PC-3 (cell line): ENCODE data around the gene PPA1. TPM values are rescaled to one million over a fixed set of nuclear protein-coding genes. Genes with fewer than 3 reads are reported as not detected.

Experiments used
- ATAC-seq: fragments of 200-7000 bp; cut with Tn5 transposase; 2 replicates; pipeline ENCODE4 v1.9.1; 2020; ENCODE audit warnings: mild to moderate bottlenecking, moderate library complexity
- BruUV-seq: library from RNA; stranded (reverse); fragments of 400-500 nt; replicated peaks from 2 replicates; lab custom pipeline; 2021; lab: Mats Ljungman, UMichigan
- CTCF ChIA-PET: fragments of 300-600 bp; sonication (Branson Sonifier 250); formaldehyde crosslinking; loops from one replicate; lab custom pipeline; 2022; ENCODE audit warnings: antibody characterized with exemption; lab: Charles Lee
- POLR2A ChIA-PET: fragments of 300-600 bp; sonication (Branson Sonifier 250); formaldehyde crosslinking; loops from one replicate; lab custom pipeline; 2022; ENCODE audit warnings: antibody characterized with exemption; ENCODE audit not compliant: unreplicated experiment; lab: Charles Lee
- DNase-seq: peaks from one replicate; pipeline ENCODE4 v3.0.0-alpha.2; 2015
- H2AFZ ChIP-seq: fragments of 300-600 bp; sonication (generic); 2 replicates; pipeline ENCODE4 v1.6.0; 2016; ENCODE audit warnings: antibody characterized with exemption, low read length
- H3F3A ChIP-seq: fragments of 300-600 bp; sonication (generic); one replicate; pipeline ENCODE4 v1.6.0; 2017; ENCODE audit warnings: antibody characterized with exemption, low read length, control low read depth, mild to moderate bottlenecking; ENCODE audit not compliant: unreplicated experiment
- H3K27ac ChIP-seq: fragments of 300-600 bp; sonication (generic); 2 replicates; pipeline ENCODE4 v1.5.1; 2016; ENCODE audit warnings: mild to moderate bottlenecking, low read length
- H3K27me3 ChIP-seq: fragments of 300-600 bp; sonication (generic); 2 replicates; pipeline ENCODE4 v1.6.1; 2016; ENCODE audit warnings: low read length, mixed read lengths
- H3K36me3 ChIP-seq: fragments of 300-600 bp; sonication (generic); 2 replicates; pipeline ENCODE4 v1.6.1; 2016; ENCODE audit warnings: low read depth, mixed run types, low read length, mixed read lengths
- H3K4me1 ChIP-seq: fragments of 300-600 bp; sonication (generic); 2 replicates; pipeline ENCODE4 v1.5.1; 2016; ENCODE audit warnings: low read length; ENCODE audit not compliant: insufficient read depth
- H3K4me2 ChIP-seq: fragments of 300-600 bp; sonication (generic); 2 replicates; pipeline ENCODE4 v1.6.0; 2016; ENCODE audit warnings: low read length
- H3K4me3 ChIP-seq: fragments of 300-600 bp; sonication (generic); 2 replicates; pipeline ENCODE4 v1.5.1; 2016; ENCODE audit warnings: mild to moderate bottlenecking, low read length, mixed read lengths
- H3K79me2 ChIP-seq: fragments of 300-600 bp; sonication (generic); 2 replicates; pipeline ENCODE4 v1.6.1; 2017; ENCODE audit warnings: low read length, mixed read lengths
- H3K9ac ChIP-seq: fragments of 300-600 bp; sonication (generic); 2 replicates; pipeline ENCODE4 v1.6.0; 2016; ENCODE audit warnings: mild to moderate bottlenecking, low read length
- H3K9me2 ChIP-seq: fragments of 300-600 bp; sonication (generic); replicated peaks from 2 replicates; pipeline ENCODE4 v1.6.1; 2016; ENCODE audit warnings: mixed run types, low read length, mixed read lengths
- H3K9me3 ChIP-seq: fragments of 300-600 bp; sonication (generic); 2 replicates; pipeline ENCODE4 v1.6.1; 2016; ENCODE audit warnings: low read length, mixed read lengths
- H4K20me1 ChIP-seq: fragments of 300-600 bp; sonication (generic); 2 replicates; pipeline ENCODE4 v1.6.1; 2016; ENCODE audit warnings: low read length, mixed read lengths
- CTCF ChIP-seq: fragments of 300-600 bp; sonication (generic); conservative IDR thresholded peaks from 2 replicates; pipeline ENCODE4 v1.5.1; 2017; ENCODE audit warnings: antibody characterized with exemption, low read depth, mild to moderate bottlenecking, low read length
- EZH2 ChIP-seq: fragments of 300-600 bp; sonication (generic); IDR thresholded peaks from one replicate; pipeline ENCODE4 v1.6.1; 2017; ENCODE audit warnings: antibody characterized with exemption, mild to moderate bottlenecking, low read length; ENCODE audit not compliant: unreplicated experiment
- EZH2phosphoT487 ChIP-seq: fragments of 300-600 bp; sonication (generic); IDR thresholded peaks from 2 replicates; pipeline ENCODE4 v1.6.1; 2018; ENCODE audit warnings: mild to moderate bottlenecking, antibody characterized with exemption, low read length, borderline replicate concordance
- intact Hi-C: fragments of 100-400 bp; cut with micrococcal nuclease; formaldehyde crosslinking; loops from 2 replicates; pipeline ENCODE4 v1.9.0; 2023
- total RNA-seq: library from RNA; depleted of rRNA; stranded (reverse); fragments of >200 nt; gene quantifications from 2 replicates; pipeline ENCODE4 v1.2.3, GENCODE V29; 2014

PPA1 gene
- total RNA-seq, 1 experiment from 2014 or later, result 440 TPM

- no peak overlapping the region for H3K4me3 ChIP-seq
- no peak overlapping the region for H3K9ac ChIP-seq
- no peak overlapping the region for H3K4me2 ChIP-seq
- peaks cover 19% of the 10 kb centered on the region for H4K20me1 ChIP-seq
- H3K9me2 ChIP-seq, result no peaks in the 10 kb centered on the region
- peaks cover 33% of the 10 kb centered on the region for H3K79me2 ChIP-seq
- no peak overlapping the region for H2AFZ ChIP-seq
- TF ChIP-seq CTCF, result no peak
- no peak for TF ChIP-seq EZH2phosphoT487
- TF ChIP-seq EZH2, result no peak
- BruUV-seq, result no TSS peak
- no peaks in the 10 kb centered on the region; the same call in 1 of the 2 replicates for H3K36me3 ChIP-seq
- H3K27ac ChIP-seq, result no peak overlapping the region
- ATAC-seq (no peak), DNase-seq (no peak)
- POLR2A ChIA-PET, result no interaction called here
- no peaks in the 10 kb centered on the region for H3K9me3 ChIP-seq
- H3F3A ChIP-seq, result no peaks in the 10 kb centered on the region
- H3K4me1 ChIP-seq, result peaks cover 15% of the 10 kb centered on the region
- CTCF ChIA-PET, result no interaction called here
- H3K27me3 ChIP-seq, result no peaks in the 10 kb centered on the region
- intact Hi-C loops, result no loop called here
Measured at GRCh38 chr10:70234668-70235447, 1.6 kb upstream of the PPA1 start.

GRCh38 chr10:70233939-70234300 is 691 bp upstream of the PPA1 start:
- Histone ChIP-seq H2AFZ (peak overlapping the region; percentile 90), H3K27me3 (no peaks in the 10 kb centered on the region), H4K20me1 (peaks cover 26% of the 10 kb centered on the region), H3K4me3 (peak overlapping the region; percentile 91), H3K9me2 (no peaks in the 10 kb centered on the region), H3F3A (no peaks in the 10 kb centered on the region), H3K36me3 (peaks cover 9% of the 10 kb centered on the region), H3K79me2 (peaks cover 43% of the 10 kb centered on the region), H3K9ac (peak overlapping the region; percentile 97), H3K9me3 (no peaks in the 10 kb centered on the region), H3K4me1 (peaks cover 23% of the 10 kb centered on the region), H3K4me2 (peak overlapping the region; percentile 90), H3K27ac (peak overlapping the region; percentile 58)
- no TSS peak for BruUV-seq
- ChIA-PET CTCF (interaction anchor here (0.6 to 2.8 kb wide), 6 partner anchors 12 to 154 kb away, joined by 3 to 25 read pairs (median 4); no protein-coding TSS in a partner anchor), POLR2A (interaction anchor here (1.1 kb wide), 1 partner anchor 63 kb away, joined by 28 read pairs; the partner anchor contains the start of gene SAR1A)
- intact Hi-C loops, result loop anchor here (1.0 to 2.0 kb wide), 4 partner anchors 33 to 148 kb away; partner anchors contain the start of genes LRRC20 and SAR1A
- ATAC-seq (no peak), DNase-seq (no peak)
- no peak for TF ChIP-seq CTCF
- TF ChIP-seq EZH2phosphoT487, result no peak
- TF ChIP-seq EZH2, result no peak

GRCh38 chr10:70232859-70233108 is 445 bp downstream of the PPA1 start:
- intact Hi-C loops, result loop anchor here (1.0 to 2.0 kb wide), 6 partner anchors 10 to 150 kb away; partner anchors contain the start of genes LRRC20 and SAR1A
- Histone ChIP-seq H3K79me2 (peaks cover 54% of the 10 kb centered on the region), H2AFZ (peak overlapping the region; percentile 51), H3K27ac (peak overlapping the region; percentile 75), H3K9ac (peak overlapping the region; percentile 97), H3K27me3 (no peaks in the 10 kb centered on the region), H3F3A (no peaks in the 10 kb centered on the region), H3K4me2 (peak overlapping the region; percentile 90), H3K9me3 (no peaks in the 10 kb centered on the region), H4K20me1 (peaks cover 38% of the 10 kb centered on the region), H3K4me3 (peak overlapping the region; percentile 91), H3K9me2 (no peaks in the 10 kb centered on the region), H3K36me3 (peaks cover 20% of the 10 kb centered on the region), H3K4me1 (peaks cover 35% of the 10 kb centered on the region)
- no TSS peak for BruUV-seq
- ATAC-seq, result no peak
- TF ChIP-seq EZH2phosphoT487, result no peak
- TF ChIP-seq CTCF, result no peak
- no peak for TF ChIP-seq EZH2
- POLR2A ChIA-PET, result interaction anchor here (1.1 to 1.5 kb wide), 2 partner anchors 62 to 132 kb away, joined by 4 to 28 read pairs; partner anchors contain the start of gene SAR1A
- CTCF ChIA-PET, result interaction anchor here (0.6 to 2.8 kb wide), 5 partner anchors 11 to 155 kb away, joined by 4 to 25 read pairs (median 7); partner anchors contain the start of gene TYSND1
- DNase-seq, result no peak
